HCT116 (cell line): ENCODE results near the gene IRAK2. TPM values are rescaled to one million over a fixed set of nuclear protein-coding genes. Genes with fewer than 3 reads are reported as not detected.

Source experiments
- ATAC-seq: fragments of 200-7000 bp; cut with Tn5 transposase; 2 replicates; pipeline ENCODE4 v1.9.1; 2020; ENCODE audit warnings: mild to moderate bottlenecking, moderate library complexity
- BruUV-seq: library from RNA; stranded (reverse); fragments of 400-500 nt; replicated peaks from 2 replicates; lab custom pipeline; 2021; lab: Mats Ljungman, UMichigan
- CTCF ChIA-PET: fragments of 300-600 bp; sonication (Branson Sonifier 250); formaldehyde crosslinking; loops from one replicate; lab custom pipeline; 2021; ENCODE audit warnings: antibody characterized with exemption; lab: Charles Lee
- POLR2A ChIA-PET: fragments of 300-600, 350-600 bp; sonication (Branson Sonifier 250); formaldehyde crosslinking; loops from one replicate; lab custom pipeline; 2021; ENCODE audit warnings: antibody characterized with exemption; lab: Charles Lee
- RAD21 ChIA-PET, 2 experiments: fragments of 300-600 bp; sonication (Branson Sonifier 250); formaldehyde crosslinking; loops; one replicate each; lab custom pipeline; 2023; ENCODE audit warnings: low total read pairs in 2 of 2; ENCODE audit not compliant: uncharacterized antibody in 2 of 2, unreplicated experiment in 2 of 2, low non-redundant PET in 1 of 2; lab: Charles Lee
- DNase-seq: peaks from one replicate; pipeline ENCODE4 v3.0.0-alpha.2; 2010; ENCODE audit warnings: low read depth, low spot score
- H2AFZ ChIP-seq: fragments of 200-600 bp; shearing (Covaris generic), sonication (generic); 2 replicates; pipeline ENCODE4 v1.6.1; 2017; ENCODE audit warnings: low read depth, mixed run types, mixed read lengths, antibody characterized with exemption, low read length; ENCODE audit not compliant: poor library complexity, severe bottlenecking
- H3K27ac ChIP-seq: 2 replicates; pipeline ENCODE4 v1.5.1; 2012; ENCODE audit warnings: low read depth, low read length
- H3K27me3 ChIP-seq: fragments of 200-600 bp; sonication (generic); 2 replicates; pipeline ENCODE4 v1.6.1; 2016; ENCODE audit warnings: mixed run types, low read length, mixed read lengths; ENCODE audit not compliant: insufficient read depth
- H3K36me3 ChIP-seq, 2 experiments: fragments of 200-500 bp in 1 of 2; fragments of 200-600 bp in 1 of 2; sonication (Bioruptor generic) in 1 of 2; sonication (generic) in 1 of 2; 2 replicates each; pipeline versions ENCODE4 v1.5.1 to v1.6.1; 2014 to 2016; ENCODE audit warnings: low read length in 2 of 2, inconsistent platforms in 1 of 2, mixed read lengths in 1 of 2, mixed run types in 1 of 2; ENCODE audit not compliant: insufficient read depth in 2 of 2, control insufficient read depth in 1 of 2
- H3K4me1 ChIP-seq, 2 experiments: fragments of 200-600 bp in 1 of 2; sonication (generic) in 1 of 2; 2 replicates each; pipeline versions ENCODE4 v1.5.1 to v1.6.1; 2012 to 2017; ENCODE audit warnings: low read length in 2 of 2, inconsistent platforms in 1 of 2, mild to moderate bottlenecking in 1 of 2, mixed read lengths in 1 of 2, mixed run types in 1 of 2, moderate library complexity in 1 of 2; ENCODE audit not compliant: insufficient read depth in 2 of 2, control insufficient read depth in 1 of 2
- H3K4me2 ChIP-seq: fragments of 200-600 bp; sonication (generic); 2 replicates; pipeline ENCODE4 v1.6.1; 2017; ENCODE audit warnings: mixed run types, low read length, mixed read lengths
- H3K4me3 ChIP-seq, 2 experiments: fragments of 200-600 bp in 1 of 2; sonication (generic) in 1 of 2; replicated peaks in 1 of 2; 2 replicates each; pipeline ENCODE4 v1.5.1; 2011 to 2016; ENCODE audit warnings: low read length in 2 of 2, control low read depth in 1 of 2, low read depth in 1 of 2, mild to moderate bottlenecking in 1 of 2, mixed read lengths in 1 of 2, mixed run types in 1 of 2
- H3K79me2 ChIP-seq: fragments of 200-600 bp; sonication (generic); 2 replicates; pipeline ENCODE4 v1.6.1; 2017; ENCODE audit warnings: mild to moderate bottlenecking, mixed run types, low read length, moderate library complexity, mixed read lengths; ENCODE audit not compliant: insufficient read depth
- H3K9ac ChIP-seq: fragments of 200-600 bp; sonication (generic); 2 replicates; pipeline ENCODE4 v1.6.1; 2016; ENCODE audit warnings: low read length, mixed read lengths
- H3K9me2 ChIP-seq: fragments of 200-600 bp; sonication (generic), shearing (Covaris generic); 2 replicates; pipeline ENCODE4 v1.6.1; 2017; ENCODE audit warnings: mixed run types, mild to moderate bottlenecking, moderate library complexity; ENCODE audit not compliant: insufficient read depth
- H3K9me3 ChIP-seq, 2 experiments: fragments of 200-500 bp in 1 of 2; fragments of 200-600 bp in 1 of 2; sonication (Bioruptor generic) in 1 of 2; sonication (generic) in 1 of 2; 2 replicates each; pipeline ENCODE4 v1.6.1; 2014 to 2017; ENCODE audit warnings: low read length in 2 of 2, mixed read lengths in 2 of 2, inconsistent platforms in 1 of 2, low read depth in 1 of 2, mild to moderate bottlenecking in 1 of 2, mixed run types in 1 of 2, moderate library complexity in 1 of 2; ENCODE audit not compliant: control insufficient read depth in 1 of 2, insufficient read depth in 1 of 2
- H4K20me1 ChIP-seq: fragments of 200-600 bp; sonication (generic), shearing (Covaris generic); 2 replicates; pipeline ENCODE4 v1.6.1; 2017; ENCODE audit warnings: mixed run types, mild to moderate bottlenecking, moderate library complexity; ENCODE audit not compliant: insufficient read depth
- CTCF ChIP-seq, 3 experiments: fragments of 200-600 bp in 1 of 3; sonication (generic) in 1 of 3; IDR thresholded peaks in 2 of 3; conservative IDR thresholded peaks in 1 of 3; 2 replicates each; pipeline ENCODE4 v1.5.1; 2012 to 2017; ENCODE audit warnings: low read depth in 2 of 3, low read length in 2 of 3, antibody characterized with exemption in 1 of 3, borderline replicate concordance in 1 of 3, control low read depth in 1 of 3, mild to moderate bottlenecking in 1 of 3, mixed read lengths in 1 of 3, mixed run types in 1 of 3, moderate library complexity in 1 of 3; ENCODE audit not compliant: insufficient read depth in 1 of 3
- EZH2phosphoT487 ChIP-seq: fragments of 200-600 bp; IDR thresholded peaks from 2 replicates; pipeline ENCODE4 v1.6.1; 2018; ENCODE audit warnings: antibody characterized with exemption, borderline replicate concordance
- FOSL1 ChIP-seq: IDR thresholded peaks from 2 replicates; pipeline ENCODE4 v1.6.1; 2012; ENCODE audit warnings: low read depth
- TCF7L2 ChIP-seq: IDR thresholded peaks from 2 replicates; pipeline ENCODE4 v1.7.0; 2011; ENCODE audit warnings: borderline replicate concordance, inconsistent platforms; ENCODE audit not compliant: insufficient read depth, insufficient read length; ENCODE audit errors: extremely low read depth
- ZFX ChIP-seq: fragments of 450-650 bp; IDR thresholded peaks from 2 replicates; pipeline ENCODE4 v1.6.1; 2017
- ZNF274 ChIP-seq: fragments of 200-500 bp; sonication (Bioruptor generic); IDR thresholded peaks from 2 replicates; pipeline ENCODE4 v1.6.1; 2014; ENCODE audit warnings: mild to moderate bottlenecking, low read depth, low read length, inconsistent platforms
- intact Hi-C: fragments of 100-400 bp; cut with micrococcal nuclease; formaldehyde crosslinking; loops from 2 replicates; pipeline ENCODE4 v1.10.0; 2022
- total RNA-seq: library from RNA; stranded (reverse); gene quantifications from one replicate; pipeline ENCODE4 v1.2.1, GENCODE V29; 2021; ENCODE audit not compliant: unreplicated experiment

Gene IRAK2
- total RNA-seq, 1 experiment from 2014 or later, result 3.6 TPM

- TF ChIP-seq FOSL1 (no peak), ZNF274 (no peak), CTCF (IDR thresholded peaks at IDR 0.05 in 2 of 3, conservative IDR thresholded peaks at IDR 0.05 in 1 of 3; ENCODE audit: borderline replicate concordance in 1 of 3, insufficient read depth in 1 of 3, low read depth in 2 of 3, low read length in 2 of 3) (no peak), TCF7L2 (no peak), ZFX (no peak), EZH2phosphoT487 (no peak)
- Histone ChIP-seq H3K9me2 (no peaks in the 10 kb centered on the region), H3K9ac (no peak overlapping the region), H3K79me2 (peaks cover 49% of the 10 kb centered on the region), H3K4me1 (no peaks in the 10 kb centered on the region), H3K27ac (no peak overlapping the region), H2AFZ (no peak overlapping the region), H4K20me1 (peaks cover 3% of the 10 kb centered on the region; the same call in 1 of the 2 replicates), H3K27me3 (no peaks in the 10 kb centered on the region), H3K4me3 (no peak overlapping the region), H3K36me3 (peaks cover 20 to 29% of the 10 kb centered on the region in 2 experiments), H3K4me2 (no peak overlapping the region), H3K9me3 (no peaks in the 10 kb centered on the region)
- BruUV-seq, result no TSS peak
- ChIA-PET CTCF (no interaction called here), POLR2A (interaction anchor here (1.0 kb wide), 1 partner anchor 9 kb away, joined by 3 read pairs; the partner anchor contains the start of gene VHL), RAD21 (no interaction called here)
- ATAC-seq (no peak), DNase-seq (no peak)
- intact Hi-C loops, result no loop called here
Observed at GRCh38 chr3:10150987-10151386, 13.7 kb upstream of the IRAK2 start.
